ENCODE measurements around the gene TMEM244. TPM values are rescaled to one million over a fixed set of nuclear protein-coding genes. Genes with fewer than 3 reads are reported as not detected.

Gene TMEM244
- total RNA-seq, 4 donors from 2014 or later, result not detected

- Histone ChIP-seq H3K27me3 (no peaks in the 10 kb centered on the region), H3K4me3 (no peak overlapping the region), H3K27ac (no peak overlapping the region), H3K9me3 (no peaks in the 10 kb centered on the region), H3K4me1 (no peaks in the 10 kb centered on the region), H3K36me3 (no peaks in the 10 kb centered on the region)
- TF ChIP-seq CTCF (IDR thresholded peaks at IDR 0.05) (no peak), POLR2A (IDR thresholded peaks at IDR 0.05) (no peak)
- no peak for DNase-seq
Measured at GRCh38 chr6:129801909-129802308, 59.2 kb downstream of the TMEM244 start.

GRCh38 chr6:129795261-129795660 is 65.9 kb downstream of the TMEM244 start:
- Histone ChIP-seq H3K36me3 (no peaks in the 10 kb centered on the region), H3K9me3 (no peaks in the 10 kb centered on the region), H3K4me1 (no peaks in the 10 kb centered on the region), H3K4me3 (no peak overlapping the region), H3K27me3 (no peaks in the 10 kb centered on the region), H3K27ac (no peak overlapping the region)
- TF ChIP-seq CTCF (IDR thresholded peaks at IDR 0.05) (no peak), POLR2A (IDR thresholded peaks at IDR 0.05) (no peak)
- no peak for DNase-seq

- H3K27me3 ChIP-seq, result no peaks in the 10 kb centered on the region
Measured at GRCh38 chr6:129793447-129793846, 67.7 kb downstream of the TMEM244 start.

GRCh38 chr6:129792049-129792448 is 69.1 kb downstream of the TMEM244 start:
- no peaks in the 10 kb centered on the region for H3K27me3 ChIP-seq
- no peak overlapping the region for H3K27ac ChIP-seq
- H3K9me3 ChIP-seq, result no peaks in the 10 kb centered on the region
- TF ChIP-seq CTCF (IDR thresholded peaks at IDR 0.05), result no peak
- TF ChIP-seq POLR2A (IDR thresholded peaks at IDR 0.05), result no peak
- DNase-seq, result no peak
- no peaks in the 10 kb centered on the region for H3K4me1 ChIP-seq
- H3K36me3 ChIP-seq, result no peaks in the 10 kb centered on the region
- no peak overlapping the region for H3K4me3 ChIP-seq

More at GRCh38 chr6:129793447-129793846, 67.7 kb downstream of the TMEM244 start:
- no peak overlapping the region for H3K4me3 ChIP-seq
- no peak overlapping the region for H3K27ac ChIP-seq
- H3K36me3 ChIP-seq, result no peaks in the 10 kb centered on the region
- no peaks in the 10 kb centered on the region for H3K9me3 ChIP-seq
- TF ChIP-seq POLR2A (IDR thresholded peaks at IDR 0.05) (no peak), CTCF (IDR thresholded peaks at IDR 0.05) (no peak)
- no peak for DNase-seq
- H3K4me1 ChIP-seq, result no peaks in the 10 kb centered on the region

GRCh38 chr6:129790785-129791184 is 70.3 kb downstream of the TMEM244 start:
- DNase-seq, result no peak
- TF ChIP-seq CTCF (IDR thresholded peaks at IDR 0.05), result no peak
- no peak for TF ChIP-seq POLR2A (IDR thresholded peaks at IDR 0.05)
- no peaks in the 10 kb centered on the region for H3K27me3 ChIP-seq
- H3K27ac ChIP-seq, result no peak overlapping the region
- no peaks in the 10 kb centered on the region for H3K36me3 ChIP-seq
- no peaks in the 10 kb centered on the region for H3K4me1 ChIP-seq
- H3K9me3 ChIP-seq, result no peaks in the 10 kb centered on the region
- no peak overlapping the region for H3K4me3 ChIP-seq

- DNase-seq, result no peak
- TF ChIP-seq POLR2A (IDR thresholded peaks at IDR 0.05), result no peak
- TF ChIP-seq CTCF (IDR thresholded peaks at IDR 0.05), result no peak
- Histone ChIP-seq H3K27me3 (no peaks in the 10 kb centered on the region), H3K4me3 (no peak overlapping the region), H3K9me3 (no peaks in the 10 kb centered on the region), H3K36me3 (no peaks in the 10 kb centered on the region), H3K27ac (no peak overlapping the region), H3K4me1 (no peaks in the 10 kb centered on the region)
Measured at GRCh38 chr6:129789974-129790373, 71.1 kb downstream of the TMEM244 start.

Measured in Peyer's patch (tissue), 4 donors.